GM18519 (cell line): ENCODE data around the gene DAND5.

Experiments
- ATAC-seq: cut with Tn5 transposase; IDR thresholded peaks from one replicate; pipeline ENCODE4 v1.9.1; 2021; ENCODE audit warnings: mild to moderate bottlenecking, moderate library complexity; ENCODE audit not compliant: unreplicated experiment, low FRiP score

DAND5 gene

GRCh38 chr19:12991296-12991695 is 21.9 kb downstream of the DAND5 start:
- no peak for ATAC-seq

GRCh38 chr19:12992729-12993128 is 23.4 kb downstream of the DAND5 start:
- ATAC-seq = no peak

GRCh38 chr19:12993562-12993961 is 24.2 kb downstream of the DAND5 start:
- ATAC-seq = no peak

- ATAC-seq = no peak
Observed at GRCh38 chr19:12994701-12995595, 25.6 kb downstream of the DAND5 start, which contains the start of gene NFIX. TSS of gene NFIX (plus strand) at chr19:12995475. CDS start at chr19:12995838, 363 bp downstream.

GRCh38 chr19:12995596-12996405 is 26.4 kb downstream of the DAND5 start:
- no peak for ATAC-seq

GRCh38 chr19:12996406-12997094 is 27.2 kb downstream of the DAND5 start:
- no peak for ATAC-seq

- ATAC-seq = no peak
Observed at GRCh38 chr19:12997179-12997966, 28.0 kb downstream of the DAND5 start.

GRCh38 chr19:12997967-12998940 is 28.9 kb downstream of the DAND5 start:
- ATAC-seq = no peak

GRCh38 chr19:13001166-13001501 is 31.8 kb downstream of the DAND5 start:
- ATAC-seq = no peak

GRCh38 chr19:13001502-13002165 is 32.3 kb downstream of the DAND5 start:
- ATAC-seq = no peak

- ATAC-seq = no peak
Observed at GRCh38 chr19:13002166-13002898, 33.0 kb downstream of the DAND5 start.

GRCh38 chr19:13003081-13003480 is 33.7 kb downstream of the DAND5 start:
- ATAC-seq = no peak

- no peak for ATAC-seq
Observed at GRCh38 chr19:13004273-13004672, 34.9 kb downstream of the DAND5 start.

- ATAC-seq = no peak
Observed at GRCh38 chr19:13005253-13005652, 35.9 kb downstream of the DAND5 start.

GRCh38 chr19:13005861-13006370 is 36.5 kb downstream of the DAND5 start:
- ATAC-seq = no peak

GRCh38 chr19:13006431-13007281 is 37.3 kb downstream of the DAND5 start:
- ATAC-seq = no peak
